Subcutaneous abdominal adipose tissue (tissue), 5 donors: ENCODE results near the gene PIEZO2.
"Not testable (repeated sequence)": the region's sequence is repeated elsewhere in the genome, so short reads cannot be mapped to it uniquely, and the experiment has no call there.

Experiments
- H3K27ac ChIP-seq: one replicate; pipeline ENCODE4 v1.7.0; 2013; ENCODE audit warnings: low read depth, mild to moderate bottlenecking, inconsistent platforms, low read length, moderate library complexity
- H3K27me3 ChIP-seq, 5 donors: one replicate each; pipeline ENCODE4 v1.7.0; 2013; ENCODE audit warnings: low read length in 5 of 5, inconsistent platforms in 1 of 5; ENCODE audit not compliant: control insufficient read depth in 5 of 5, insufficient read depth in 4 of 5
- H3K36me3 ChIP-seq, 5 donors: one replicate each; pipeline ENCODE4 v1.7.0; 2013; ENCODE audit warnings: low read length in 5 of 5; ENCODE audit not compliant: control insufficient read depth in 5 of 5, insufficient read depth in 5 of 5
- H3K4me1 ChIP-seq, 5 donors: one replicate each; pipeline ENCODE4 v1.7.0; 2013; ENCODE audit warnings: low read length in 5 of 5, mild to moderate bottlenecking in 3 of 5, moderate library complexity in 1 of 5; ENCODE audit not compliant: control insufficient read depth in 5 of 5, insufficient read depth in 5 of 5
- H3K4me3 ChIP-seq, 5 donors: one replicate each; pipeline ENCODE4 v1.7.0; 2013; ENCODE audit warnings: low read length in 5 of 5, low read depth in 1 of 5
- H3K9ac ChIP-seq, 5 donors: one replicate each; pipeline ENCODE4 v1.7.0; 2013; ENCODE audit warnings: low read length in 5 of 5, mild to moderate bottlenecking in 4 of 5, moderate library complexity in 3 of 5
- H3K9me3 ChIP-seq, 5 donors: one replicate each; pipeline ENCODE4 v1.7.0; 2013; ENCODE audit warnings: low read length in 5 of 5; ENCODE audit not compliant: control insufficient read depth in 5 of 5
- donor health status: healthy.
- donor health status: healthy.
- donor health status: healthy.
- donor health status: healthy.
- donor health status: healthy.

The PIEZO2 gene

DNA sequence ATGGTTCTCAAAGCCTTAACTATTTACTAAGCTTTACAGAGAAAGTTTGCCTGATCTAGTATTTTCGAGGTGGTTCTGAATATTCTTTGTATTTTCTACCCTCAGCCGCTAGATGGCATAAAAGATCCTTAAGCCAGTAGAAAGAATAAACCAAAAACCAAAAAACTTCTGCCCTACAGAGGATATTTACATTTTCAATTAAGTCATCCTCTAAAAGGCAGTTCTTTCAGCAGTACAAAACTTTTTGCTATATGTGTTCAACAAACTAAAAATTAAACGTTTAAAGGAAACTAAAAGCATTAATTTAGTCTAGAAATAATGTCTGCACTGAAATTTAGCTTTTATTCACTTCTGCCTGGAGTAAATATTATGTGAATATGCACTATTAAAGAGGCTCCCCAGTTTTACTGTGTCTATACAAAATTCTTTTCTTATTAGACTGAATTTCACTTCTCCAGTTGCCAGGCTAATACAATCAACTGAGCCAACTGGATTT is 297.5 kb downstream of the PIEZO2 start:
- H3K27me3 ChIP-seq, result no peaks in the 10 kb centered on the region
- no peak overlapping the region for H3K4me3 ChIP-seq
- H3K4me1 ChIP-seq, result no peaks in the 10 kb centered on the region
- H3K9me3 ChIP-seq, result no peaks in the 10 kb centered on the region
- H3K36me3 ChIP-seq, result no peaks in the 10 kb centered on the region
- H3K9ac ChIP-seq, result no peak overlapping the region
- no peak overlapping the region for H3K27ac ChIP-seq

- no peak overlapping the region for H3K9ac ChIP-seq
- no peaks in the 10 kb centered on the region for H3K27me3 ChIP-seq
- no peak overlapping the region for H3K4me3 ChIP-seq
- no peaks in the 10 kb centered on the region for H3K4me1 ChIP-seq
- no peak overlapping the region for H3K27ac ChIP-seq
- H3K36me3 ChIP-seq, result no peaks in the 10 kb centered on the region
- no peaks in the 10 kb centered on the region for H3K9me3 ChIP-seq
Observed at GRCh38 chr18:10850840-10851239, 298.5 kb downstream of the PIEZO2 start.

DNA sequence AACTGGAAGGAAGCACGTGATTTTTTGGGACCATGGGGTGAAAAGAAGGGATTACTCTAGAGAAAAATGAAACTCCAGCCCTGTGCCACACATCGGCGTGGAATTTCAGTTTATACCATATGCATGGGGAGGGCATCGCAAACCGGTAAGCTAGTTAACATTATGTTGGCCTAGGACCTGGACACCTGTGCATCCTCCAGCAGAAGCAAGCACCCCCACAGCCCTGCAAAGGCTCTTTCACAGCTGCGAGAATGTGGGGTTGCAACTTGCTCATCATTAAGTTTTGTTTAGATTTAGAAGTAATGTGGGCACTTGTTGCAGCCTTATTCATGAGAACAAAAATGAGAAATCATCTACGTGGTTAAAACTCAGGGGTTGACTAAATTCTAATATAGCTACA is 299.2 kb downstream of the PIEZO2 start:
- Histone ChIP-seq H3K36me3 (no peaks in the 10 kb centered on the region), H3K27me3 (no peaks in the 10 kb centered on the region)

GRCh38 chr18:10847907-10848306 is 301.5 kb downstream of the PIEZO2 start:
- H3K4me1 ChIP-seq, result no peaks in the 10 kb centered on the region
- H3K27ac ChIP-seq, result no peak overlapping the region
- no peaks in the 10 kb centered on the region for H3K9me3 ChIP-seq
- H3K4me3 ChIP-seq, result no peak overlapping the region
- H3K27me3 ChIP-seq, result no peaks in the 10 kb centered on the region
- no peaks in the 10 kb centered on the region for H3K36me3 ChIP-seq
- no peak overlapping the region for H3K9ac ChIP-seq

More for the DNA sequence above, 299.2 kb downstream of the PIEZO2 start:
- no peak overlapping the region for H3K9ac ChIP-seq
- H3K9me3 ChIP-seq, result no peaks in the 10 kb centered on the region
- no peak overlapping the region for H3K4me3 ChIP-seq
- no peaks in the 10 kb centered on the region for H3K4me1 ChIP-seq
- no peak overlapping the region for H3K27ac ChIP-seq

DNA sequence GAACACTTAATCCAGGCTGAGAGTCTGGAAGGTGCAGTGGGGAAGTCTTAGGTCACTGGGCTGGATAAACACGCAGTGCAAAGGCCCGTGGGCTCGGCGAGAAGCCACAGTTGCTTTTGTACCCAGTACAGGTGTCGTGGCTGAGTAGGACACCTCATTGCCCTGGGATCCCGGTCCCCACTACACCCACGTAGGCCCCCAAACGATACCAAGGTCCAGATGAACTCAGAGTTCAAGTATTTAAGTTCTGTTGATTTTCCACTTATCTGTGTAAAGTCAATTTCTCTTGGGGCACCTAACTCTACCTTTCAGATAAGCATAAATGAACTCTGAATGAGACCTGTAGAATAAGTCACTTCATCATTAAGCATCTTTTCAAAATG is 302.0 kb downstream of the PIEZO2 start:
- Histone ChIP-seq H3K9me3 (no peaks in the 10 kb centered on the region), H3K9ac (no peak overlapping the region)

DNA sequence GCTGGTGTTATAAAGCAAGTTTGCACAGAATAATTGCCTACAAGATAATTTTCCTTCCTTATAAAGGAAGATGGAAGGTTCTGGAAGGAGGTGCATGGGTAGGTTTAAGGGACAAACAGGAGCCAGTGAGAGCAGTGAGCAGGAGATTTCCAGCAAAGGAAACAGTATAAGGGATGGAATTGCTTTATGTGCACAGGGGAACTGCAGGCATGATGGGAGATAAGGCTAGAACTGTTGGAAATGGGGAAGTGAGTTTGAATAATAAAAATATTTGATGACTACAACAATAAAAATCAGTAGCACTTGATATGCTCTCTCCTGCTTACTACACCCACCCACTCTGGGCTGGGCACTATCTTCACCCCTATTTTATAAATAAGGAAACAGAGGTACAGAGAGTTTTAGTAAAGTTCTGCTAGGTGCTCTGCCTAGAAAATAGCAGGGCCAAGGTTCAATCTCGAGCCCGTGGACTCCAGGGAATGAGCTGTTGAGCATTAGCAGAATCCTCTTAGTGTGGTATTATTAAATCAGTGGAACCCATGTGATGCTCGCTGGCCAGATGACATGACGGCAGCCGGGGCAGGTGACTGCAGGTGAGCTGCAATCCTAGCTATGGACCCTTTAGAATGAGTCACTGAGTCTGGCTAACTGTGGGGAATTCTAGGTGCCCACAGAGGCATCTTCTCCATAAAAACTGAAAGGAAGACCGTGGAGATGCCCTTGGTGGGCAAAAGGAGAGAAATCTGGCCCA is 302.5 kb downstream of the PIEZO2 start:
- Histone ChIP-seq H3K4me1 (no peaks in the 10 kb centered on the region), H3K27me3 (no peaks in the 10 kb centered on the region), H3K9me3 (no peaks in the 10 kb centered on the region), H3K9ac (no peak overlapping the region), H3K4me3 (no peak overlapping the region), H3K27ac (no peak overlapping the region), H3K36me3 (no peaks in the 10 kb centered on the region)

More for the DNA sequence above, 302.0 kb downstream of the PIEZO2 start:
- Histone ChIP-seq H3K27ac (no peak overlapping the region), H3K27me3 (no peaks in the 10 kb centered on the region), H3K4me3 (no peak overlapping the region), H3K36me3 (no peaks in the 10 kb centered on the region), H3K4me1 (no peaks in the 10 kb centered on the region)

DNA sequence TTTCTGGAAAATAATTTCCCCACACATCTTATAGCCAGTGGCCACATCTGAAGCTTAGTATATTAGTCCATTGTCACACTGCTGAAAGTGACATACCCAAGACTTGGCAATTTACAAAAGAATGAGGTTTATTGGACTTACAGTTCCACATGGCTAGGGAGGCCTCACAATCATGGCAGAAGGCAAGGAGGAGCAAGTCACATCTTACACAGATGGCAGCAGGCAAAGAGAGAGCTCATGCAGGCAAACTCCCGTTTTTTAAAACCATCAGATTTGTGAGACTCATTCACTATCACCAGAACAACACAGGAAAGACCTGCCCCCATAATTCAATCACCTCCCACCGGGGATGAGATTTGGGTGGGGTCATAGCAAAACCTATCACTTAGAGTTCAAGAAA is 303.3 kb downstream of the PIEZO2 start:
- H3K27me3 ChIP-seq, H3K9ac ChIP-seq, H3K27ac ChIP-seq, H3K4me3 ChIP-seq, H3K36me3 ChIP-seq, H3K4me1 ChIP-seq, H3K9me3 ChIP-seq: not testable (repeated sequence)

DNA sequence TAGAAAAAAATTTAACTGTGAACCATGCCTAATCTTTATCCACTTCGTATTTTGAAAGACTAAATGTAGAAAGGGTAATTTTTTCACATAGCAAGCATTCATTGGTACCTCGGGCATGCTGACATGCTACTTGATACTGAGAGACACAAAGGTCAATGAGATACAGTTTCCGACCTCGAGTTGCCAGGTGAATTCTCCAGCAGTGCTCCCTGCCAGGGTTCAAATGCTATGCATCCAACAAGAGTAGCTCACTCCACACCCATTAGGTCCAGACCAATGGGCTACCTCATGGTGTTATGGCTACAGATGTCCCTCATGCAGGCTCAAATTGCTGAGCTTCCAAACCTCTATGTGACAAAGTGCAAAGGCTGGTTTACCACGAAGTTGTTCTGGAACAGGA is 305.8 kb downstream of the PIEZO2 start:
- H3K4me3 ChIP-seq, result no peak overlapping the region
- H3K27ac ChIP-seq, result no peak overlapping the region
- no peaks in the 10 kb centered on the region for H3K9me3 ChIP-seq

DNA sequence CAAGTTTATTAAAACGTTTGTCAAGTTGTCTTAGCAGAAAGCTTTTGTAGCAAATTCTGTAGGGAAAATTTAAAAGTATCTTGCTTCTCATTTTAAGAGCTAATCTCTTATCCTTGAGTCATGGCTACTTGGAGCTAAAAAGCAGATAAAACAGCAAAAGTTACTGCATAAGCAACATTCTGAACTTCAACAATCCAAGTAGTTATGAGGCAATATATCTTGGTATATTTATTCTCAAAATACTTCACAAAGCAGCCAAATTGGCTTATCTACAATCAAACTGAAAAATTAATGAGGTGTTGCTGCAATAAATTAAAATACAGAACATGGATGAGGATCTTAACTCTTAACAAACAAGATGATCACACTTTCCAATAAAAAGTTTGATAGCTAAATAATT is 306.5 kb downstream of the PIEZO2 start:
- no peaks in the 10 kb centered on the region for H3K36me3 ChIP-seq
- no peak overlapping the region for H3K4me3 ChIP-seq
- H3K9ac ChIP-seq, result no peak overlapping the region
- H3K27me3 ChIP-seq, result no peaks in the 10 kb centered on the region
- H3K4me1 ChIP-seq, result no peaks in the 10 kb centered on the region
- H3K27ac ChIP-seq, result no peak overlapping the region
- H3K9me3 ChIP-seq, result no peaks in the 10 kb centered on the region

More for the DNA sequence above, 305.8 kb downstream of the PIEZO2 start:
- H3K36me3 ChIP-seq, result no peaks in the 10 kb centered on the region
- H3K4me1 ChIP-seq, result no peaks in the 10 kb centered on the region
- no peak overlapping the region for H3K9ac ChIP-seq
- no peaks in the 10 kb centered on the region for H3K27me3 ChIP-seq

- Histone ChIP-seq H3K27me3 (no peaks in the 10 kb centered on the region), H3K27ac (no peak overlapping the region), H3K36me3 (no peaks in the 10 kb centered on the region)
Observed at GRCh38 chr18:10842371-10842770, 307.0 kb downstream of the PIEZO2 start.

More at GRCh38 chr18:10842371-10842770, 307.0 kb downstream of the PIEZO2 start:
- Histone ChIP-seq H3K9ac (no peak overlapping the region), H3K4me3 (no peak overlapping the region), H3K9me3 (no peaks in the 10 kb centered on the region), H3K4me1 (no peaks in the 10 kb centered on the region)
